Ectodermal cell (in vitro differentiated cells): ENCODE data around the gene SQOR.
"Not testable (repeated sequence)": the region's sequence is repeated elsewhere in the genome, so short reads cannot be mapped to it uniquely, and the experiment has no call there.

Experiments
- H3K27ac ChIP-seq: 2 replicates; pipeline ENCODE4 v1.7.0; 2013; ENCODE audit warnings: mild to moderate bottlenecking, low read depth, low read length; ENCODE audit not compliant: insufficient read depth, poor library complexity, severe bottlenecking
- H3K27me3 ChIP-seq: 2 replicates; pipeline ENCODE4 v1.7.0; 2013; ENCODE audit warnings: mild to moderate bottlenecking, low read length; ENCODE audit not compliant: insufficient read depth, control insufficient read depth, poor library complexity, severe bottlenecking
- H3K36me3 ChIP-seq: one replicate; pipeline ENCODE4 v1.7.0; 2013; ENCODE audit warnings: low read length; ENCODE audit not compliant: control insufficient read depth, insufficient read depth
- H3K4me1 ChIP-seq: one replicate; pipeline ENCODE4 v1.7.0; 2013; ENCODE audit warnings: low read length; ENCODE audit not compliant: control insufficient read depth, insufficient read depth
- H3K4me3 ChIP-seq: 2 replicates; pipeline ENCODE4 v1.7.0; 2013; ENCODE audit warnings: low read depth, low read length, control low read depth; ENCODE audit not compliant: insufficient read depth
- H3K9me3 ChIP-seq: 2 replicates; pipeline ENCODE4 v1.7.0; 2013; ENCODE audit warnings: mild to moderate bottlenecking, low read length, moderate library complexity; ENCODE audit not compliant: control insufficient read depth
- WGBS, 2 experiments: methylation state at CpG; one replicate each; pipeline ENCODE4 v1.1.7; 2013; ENCODE audit warnings: missing lambda C conversion rate in 2 of 2; 5-methylcytosine and 5-hydroxymethylcytosine counted together

The SQOR gene

GRCh38 chr15:45645026-45645980 is 10.5 kb downstream of the SQOR start:
- Histone ChIP-seq H3K9me3 (no peaks in the 10 kb centered on the region), H3K36me3 (no peaks in the 10 kb centered on the region), H3K4me3 (no peak overlapping the region), H3K27me3 (no peaks in the 10 kb centered on the region), H3K27ac (no peak overlapping the region), H3K4me1 (no peaks in the 10 kb centered on the region)
- WGBS, 2 experiments, result 89 to 94% methylated on average over 8 to 9 of the region's 9 CpGs

DNA sequence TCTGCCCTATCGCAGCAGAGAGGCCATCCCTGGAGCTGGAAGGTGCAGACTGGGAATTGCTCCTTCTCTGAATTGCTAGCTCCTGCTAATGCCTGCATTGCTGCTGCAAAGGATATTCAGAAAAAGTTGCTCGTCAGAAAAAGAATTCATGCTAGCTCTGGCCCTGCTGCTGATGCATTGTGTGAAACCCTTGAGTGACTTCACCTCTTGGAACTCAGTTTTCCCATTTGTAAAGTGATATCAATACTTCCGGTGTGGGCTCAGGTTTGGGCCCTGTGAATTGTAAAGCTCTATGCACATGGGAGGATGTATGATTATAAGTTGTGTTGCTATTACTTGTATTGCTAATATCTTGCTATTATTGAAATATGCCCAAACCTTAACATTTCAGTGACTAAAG is 11.4 kb downstream of the SQOR start:
- whole genome bisulfite sequencing, 2 experiments, result 88 to 90% methylated on average over 3 of the region's 3 CpGs
- no peak overlapping the region for H3K4me3 ChIP-seq
- no peaks in the 10 kb centered on the region for H3K36me3 ChIP-seq
- no peaks in the 10 kb centered on the region for H3K27me3 ChIP-seq
- H3K4me1 ChIP-seq, result no peaks in the 10 kb centered on the region
- H3K9me3 ChIP-seq, result no peaks in the 10 kb centered on the region
- H3K27ac ChIP-seq, result no peak overlapping the region

- 94 to 96% methylated on average over 6 of the region's 6 CpGs for WGBS, 2 experiments
- H3K4me3 ChIP-seq, result no peak overlapping the region
- no peaks in the 10 kb centered on the region for H3K9me3 ChIP-seq
- no peaks in the 10 kb centered on the region for H3K27me3 ChIP-seq
- H3K27ac ChIP-seq, result no peak overlapping the region
- H3K4me1 ChIP-seq, result no peaks in the 10 kb centered on the region
- H3K36me3 ChIP-seq, result no peaks in the 10 kb centered on the region
These were observed 13.0 kb downstream of the SQOR start for GRCh38 chr15:45647828-45648227.

DNA sequence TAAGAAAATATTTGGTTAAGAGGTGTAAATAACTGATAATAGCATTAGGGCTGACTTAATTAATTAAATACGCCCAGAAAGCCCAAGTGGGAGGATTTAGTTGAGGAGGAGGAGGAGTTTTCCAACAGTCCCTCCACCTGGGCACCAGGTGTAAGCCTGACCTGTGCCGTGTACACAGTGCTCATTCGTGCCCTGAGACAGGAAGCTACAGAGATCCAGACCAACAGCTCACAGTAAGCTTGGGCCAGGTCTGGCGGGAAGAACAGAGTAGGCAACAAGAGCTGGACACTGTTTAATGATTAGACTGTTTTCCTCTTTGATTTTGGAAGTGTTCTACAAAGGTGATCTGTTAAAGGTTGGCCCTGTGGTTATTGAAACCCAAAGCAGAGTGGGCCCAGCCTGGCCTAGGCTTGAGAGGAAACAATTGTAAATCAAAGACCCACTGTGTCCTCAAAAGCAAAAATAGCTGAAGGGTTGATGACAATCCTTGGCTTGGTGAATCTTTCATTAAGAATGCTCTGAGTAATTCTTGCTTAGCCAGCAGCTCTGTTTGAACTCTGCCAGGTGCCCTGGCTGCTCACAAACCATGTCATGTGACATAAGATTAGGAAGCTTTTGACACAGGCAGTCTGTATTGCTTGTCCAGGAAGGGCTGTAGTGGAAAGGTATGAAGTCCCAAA is 13.8 kb downstream of the SQOR start:
- Histone ChIP-seq H3K9me3 (no peaks in the 10 kb centered on the region), H3K27me3 (no peaks in the 10 kb centered on the region), H3K4me1 (no peaks in the 10 kb centered on the region), H3K36me3 (no peaks in the 10 kb centered on the region), H3K27ac (no peak overlapping the region), H3K4me3 (no peak overlapping the region)
- 94% methylated on average over 4 of the region's 4 CpGs for WGBS, 2 experiments

- H3K4me1 ChIP-seq, H3K27me3 ChIP-seq, H3K27ac ChIP-seq, H3K36me3 ChIP-seq, H3K4me3 ChIP-seq, H3K9me3 ChIP-seq: not testable (repeated sequence)
- WGBS, 2 experiments, result 94% methylated on average over 11 of the region's 11 CpGs
These were observed 15.2 kb downstream of the SQOR start for GRCh38 chr15:45650007-45650406.

DNA sequence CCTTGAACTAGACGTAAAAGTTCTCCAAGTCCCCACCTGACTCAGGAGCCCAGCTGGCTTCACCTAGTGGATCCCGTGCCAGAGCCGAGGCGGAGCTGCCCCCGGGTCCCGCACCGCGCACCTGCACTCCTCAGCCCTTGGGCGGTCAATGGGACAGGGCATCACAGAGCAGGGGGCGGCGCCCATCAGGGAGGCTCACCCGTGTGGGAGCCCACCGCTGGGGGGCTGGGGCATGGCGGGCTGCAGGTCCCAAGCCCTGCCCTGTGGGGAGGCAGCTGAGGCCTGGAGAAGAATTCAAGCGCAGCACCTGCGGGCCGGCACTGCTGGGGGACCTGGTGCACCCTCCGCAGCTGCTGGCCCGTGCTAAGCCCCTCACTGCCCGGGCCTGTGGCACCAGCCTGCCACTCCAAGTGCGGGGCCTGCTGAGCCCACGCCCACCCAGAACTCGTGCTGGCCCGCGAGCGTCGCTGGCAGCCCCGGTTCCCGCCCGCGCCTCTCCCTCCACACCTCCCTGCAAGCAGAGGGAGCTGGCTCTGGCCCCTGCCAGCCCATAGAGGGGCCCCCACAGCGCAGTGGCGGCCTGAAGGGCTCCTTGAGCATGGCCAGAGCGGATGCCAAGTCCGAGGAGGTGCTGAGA is 16.2 kb downstream of the SQOR start:
- H3K9me3 ChIP-seq, result no peaks in the 10 kb centered on the region
- H3K4me3 ChIP-seq, result no peak overlapping the region
- no peaks in the 10 kb centered on the region for H3K27me3 ChIP-seq
- H3K27ac ChIP-seq, result no peak overlapping the region
- 94 to 95% methylated on average over 35 of the region's 35 CpGs for WGBS, 2 experiments
- no peaks in the 10 kb centered on the region for H3K4me1 ChIP-seq
- H3K36me3 ChIP-seq, result no peaks in the 10 kb centered on the region

GRCh38 chr15:45653702-45654424 is 19.0 kb downstream of the SQOR start:
- WGBS, 2 experiments, result 91 to 96% methylated on average over 3 of the region's 3 CpGs
- Histone ChIP-seq H3K36me3 (no peaks in the 10 kb centered on the region), H3K9me3 (no peaks in the 10 kb centered on the region), H3K27me3 (no peaks in the 10 kb centered on the region), H3K4me3 (no peak overlapping the region), H3K27ac (no peak overlapping the region), H3K4me1 (no peaks in the 10 kb centered on the region)

- Histone ChIP-seq H3K4me3 (no peak overlapping the region), H3K27me3 (no peaks in the 10 kb centered on the region), H3K4me1 (no peaks in the 10 kb centered on the region), H3K9me3 (no peaks in the 10 kb centered on the region), H3K36me3 (no peaks in the 10 kb centered on the region), H3K27ac (no peak overlapping the region)
- WGBS, 2 experiments, result 77 to 80% methylated on average over 6 of the region's 6 CpGs
These were observed 19.9 kb downstream of the SQOR start for GRCh38 chr15:45654749-45655148.

DNA sequence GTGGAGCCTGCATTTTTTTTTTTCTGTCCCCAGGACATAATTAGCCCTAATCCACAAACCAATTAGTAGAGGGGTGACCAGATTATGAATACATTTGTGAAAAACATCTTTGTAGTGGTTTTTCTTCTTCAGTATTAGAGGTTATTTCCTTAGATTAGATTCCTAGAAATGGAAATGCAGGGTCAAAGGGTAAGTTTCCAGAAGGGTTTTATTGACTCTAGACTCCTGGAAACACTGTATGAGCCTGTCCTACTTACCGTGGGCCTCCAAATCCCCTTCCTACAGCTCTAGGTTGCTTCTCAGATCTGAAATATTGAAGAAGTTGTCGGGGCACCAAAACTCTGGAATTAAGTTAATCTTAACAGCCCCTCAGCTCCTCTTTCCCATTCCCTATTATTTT is 22.4 kb downstream of the SQOR start:
- Histone ChIP-seq H3K4me3 (no peak overlapping the region), H3K9me3 (no peaks in the 10 kb centered on the region), H3K36me3 (no peaks in the 10 kb centered on the region), H3K4me1 (no peaks in the 10 kb centered on the region), H3K27me3 (no peaks in the 10 kb centered on the region), H3K27ac (no peak overlapping the region)
- WGBS, 2 experiments, result 80 to 87% methylated on average over 2 of the region's 2 CpGs
